UCSD-AML1 (cell line): ENCODE results near the gene AMPD1.

Experiments used
- DNase-seq: peaks from one replicate; lab custom pipeline; 2025; ENCODE audit not compliant: unreplicated experiment; lab: John Stamatoyannopoulos, UW

AMPD1 gene

DNA sequence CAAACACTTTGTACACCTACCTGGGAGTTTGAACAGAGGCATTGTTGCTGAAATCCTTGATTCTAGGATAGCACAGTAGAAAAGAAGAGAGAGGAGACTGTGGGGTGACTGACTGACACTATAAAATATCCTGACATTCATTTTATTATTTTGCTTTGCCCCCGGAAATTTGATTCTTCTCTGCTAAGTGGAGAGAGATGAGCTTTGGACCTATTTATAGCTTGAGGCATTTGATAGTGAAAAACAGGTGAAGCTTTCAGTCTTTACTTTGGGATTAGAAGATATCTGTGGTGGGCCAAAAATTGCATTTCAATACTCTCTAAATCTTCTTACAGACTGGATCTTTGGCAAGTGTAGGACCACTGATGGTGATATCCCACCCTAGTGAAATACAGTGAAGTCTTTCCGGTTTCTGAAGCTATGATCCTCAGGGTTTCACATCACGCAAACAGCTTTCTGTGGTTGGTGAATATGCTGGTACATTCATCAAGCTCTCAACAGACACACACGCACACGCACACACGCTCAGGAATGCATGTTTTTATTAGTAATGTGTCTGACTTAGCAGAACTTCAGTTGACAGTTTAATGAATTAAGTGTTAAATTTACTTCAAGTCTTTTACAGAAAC lies at the start of gene AMPD1:
Gene AMPD1, minus strand, starts transcription at position 117 of the 629 bp plus-strand sequence. Its CDS starts 75 bp downstream, at position 42.
- no peak for DNase-seq

DNA sequence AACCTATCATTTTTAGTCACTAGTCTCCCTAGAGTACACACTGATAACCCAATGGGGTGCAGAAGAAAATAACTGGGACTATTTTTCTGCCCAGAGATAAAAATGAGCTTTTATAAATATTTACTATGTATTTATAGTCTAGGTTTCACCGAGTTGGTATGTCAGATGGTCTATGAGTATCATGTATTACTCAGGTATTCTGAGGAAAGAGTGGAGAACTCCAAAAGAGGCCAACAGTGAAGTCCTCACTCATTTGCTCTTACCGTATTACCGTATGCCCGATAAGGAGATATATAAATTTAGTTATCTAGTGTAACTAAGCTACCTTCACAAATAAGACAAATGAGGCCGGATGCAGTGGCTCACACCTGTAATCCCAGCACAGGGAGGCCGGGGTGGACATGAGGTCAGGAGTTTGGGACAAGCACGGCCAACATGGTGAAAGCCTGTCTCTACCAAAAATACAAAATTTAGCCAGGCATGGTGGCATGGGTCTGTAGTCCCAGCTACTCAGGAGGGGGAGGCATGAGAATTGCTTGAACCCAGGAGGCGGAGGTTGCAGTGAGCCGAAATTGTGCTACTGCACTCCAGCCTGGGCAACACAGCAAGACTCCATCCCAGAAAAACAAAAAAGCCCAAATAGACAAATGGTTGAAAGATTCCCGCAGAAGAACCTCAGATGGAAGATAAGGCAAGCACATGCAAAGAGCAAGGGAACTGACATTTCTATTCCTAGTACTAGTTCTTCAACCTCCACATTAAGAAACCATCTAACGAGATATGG lies 46.8 kb upstream of the AMPD1 start:
- no peak for DNase-seq

DNA sequence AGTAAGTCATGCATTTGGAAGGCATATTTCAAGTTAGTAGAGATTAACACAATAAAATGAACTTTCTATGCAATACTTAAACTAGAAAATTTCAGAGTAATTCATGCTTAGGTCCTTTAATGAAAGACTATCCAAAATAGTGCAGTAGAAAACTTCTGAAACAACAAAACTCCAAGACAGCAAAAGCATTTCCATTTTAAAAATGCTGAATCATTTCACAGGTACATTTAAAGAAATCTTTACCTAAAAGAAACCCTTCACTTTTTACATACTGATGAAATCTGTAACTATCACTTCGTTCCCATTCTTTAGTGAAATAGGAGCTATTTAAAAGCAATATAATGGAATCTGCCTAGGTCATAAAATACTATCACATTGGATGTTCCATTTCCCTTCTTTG lies 45.0 kb upstream of the AMPD1 start:
- no peak for DNase-seq

GRCh38 chr1:114737314-114737849 lies 42.0 kb upstream of the AMPD1 start:
- no peak for DNase-seq

DNA sequence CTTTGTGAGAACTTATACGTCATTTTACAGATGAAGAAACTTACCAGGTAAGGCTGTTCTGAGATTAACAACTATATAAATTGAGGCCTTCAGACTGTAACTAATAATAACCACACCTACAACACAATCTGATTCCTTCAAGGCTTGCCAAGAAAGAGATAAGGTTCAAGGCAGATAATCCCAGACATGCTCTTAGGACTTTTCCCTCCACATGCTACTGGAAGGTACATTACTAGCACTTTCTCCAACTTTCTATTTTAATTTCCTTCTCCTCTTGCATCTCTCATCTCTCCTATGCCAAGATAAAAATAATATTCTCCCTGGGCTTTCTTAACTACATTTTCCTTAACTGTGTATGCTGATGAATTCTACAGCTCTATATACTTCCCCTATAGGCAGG lies 40.1 kb upstream of the AMPD1 start:
- no peak for DNase-seq

DNA sequence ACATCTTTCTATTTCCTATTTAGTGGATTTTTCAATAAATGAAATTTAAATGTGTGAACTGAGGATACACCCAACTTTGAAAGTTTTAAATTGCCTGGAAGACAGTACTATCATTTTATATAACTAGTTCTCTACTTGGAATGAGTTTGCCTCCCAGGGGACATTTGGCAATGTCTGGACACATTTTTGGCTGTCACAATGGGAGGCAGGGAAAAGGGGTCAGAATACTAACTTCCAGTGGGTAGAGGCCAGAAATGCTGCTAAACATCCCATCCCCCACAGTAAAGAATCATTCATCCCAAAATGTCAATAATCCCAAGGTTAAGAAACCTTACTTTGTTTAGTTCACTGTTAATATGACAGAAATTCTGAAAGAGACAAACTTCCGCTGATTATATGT lies 34.4 kb upstream of the AMPD1 start:
- DNase-seq: no peak

DNA sequence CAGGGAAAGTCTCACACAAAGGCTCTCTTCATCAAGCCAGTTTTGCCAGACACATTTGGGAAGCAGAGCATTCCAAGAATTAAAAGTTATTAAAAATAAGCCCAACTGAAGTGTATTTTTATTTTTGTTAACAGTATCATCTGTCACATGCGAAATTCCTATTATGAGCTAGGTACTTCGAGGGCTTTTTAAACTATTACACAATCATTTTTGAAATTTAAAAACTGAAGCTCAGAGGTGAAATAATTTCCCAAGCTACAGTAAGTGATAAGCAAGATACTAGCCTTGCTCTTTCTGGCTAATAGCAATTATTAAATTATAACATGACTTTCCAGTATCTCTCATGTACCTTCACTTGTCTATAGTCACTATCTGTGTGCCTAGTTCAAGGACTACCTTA lies 33.2 kb upstream of the AMPD1 start:
- no peak for DNase-seq

DNA sequence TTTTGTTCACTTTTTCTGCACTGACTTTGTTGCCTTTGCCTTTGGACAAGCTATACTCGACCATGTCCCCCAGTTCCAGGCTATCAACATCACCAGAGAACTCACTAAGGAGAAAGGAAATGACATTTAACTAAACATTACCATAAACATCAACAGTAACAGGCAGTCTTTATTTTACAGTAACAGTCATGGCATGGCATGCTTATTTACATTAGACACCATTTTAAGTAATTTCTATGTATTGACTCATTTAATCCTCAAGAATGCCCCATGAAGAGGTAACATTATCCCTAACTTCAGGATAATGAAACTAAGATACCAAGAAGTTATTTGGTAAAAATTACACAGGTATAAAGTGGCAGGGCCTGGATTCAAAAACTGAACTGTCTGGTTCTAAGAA lies 29.9 kb upstream of the AMPD1 start:
- no peak for DNase-seq

GRCh38 chr1:114723915-114724314 lies 28.6 kb upstream of the AMPD1 start:
- no peak for DNase-seq

DNA sequence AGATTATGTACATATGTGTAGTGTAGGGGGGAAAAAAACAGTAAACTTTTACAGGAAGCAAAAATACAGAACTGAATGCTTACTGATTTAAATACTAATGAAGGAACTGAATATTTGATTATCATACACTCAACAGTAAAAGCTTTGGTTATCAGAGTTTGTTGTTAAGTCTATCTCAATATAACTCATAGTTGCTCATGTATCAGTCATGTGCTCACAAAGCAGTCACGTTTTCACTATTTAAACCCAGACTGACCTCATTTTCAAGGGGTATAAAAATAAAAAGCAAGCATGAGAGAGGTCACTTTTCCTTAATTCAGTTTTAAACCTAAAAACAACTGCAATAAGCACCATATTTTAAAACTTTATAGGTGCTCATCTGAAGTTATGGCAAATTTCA lies 28.1 kb upstream of the AMPD1 start:
- no peak for DNase-seq

- no peak for DNase-seq
Observed at GRCh38 chr1:114720492-114720891, 25.1 kb upstream of the AMPD1 start.

- no peak for DNase-seq
Observed at GRCh38 chr1:114719424-114719787, 24.1 kb upstream of the AMPD1 start.

DNA sequence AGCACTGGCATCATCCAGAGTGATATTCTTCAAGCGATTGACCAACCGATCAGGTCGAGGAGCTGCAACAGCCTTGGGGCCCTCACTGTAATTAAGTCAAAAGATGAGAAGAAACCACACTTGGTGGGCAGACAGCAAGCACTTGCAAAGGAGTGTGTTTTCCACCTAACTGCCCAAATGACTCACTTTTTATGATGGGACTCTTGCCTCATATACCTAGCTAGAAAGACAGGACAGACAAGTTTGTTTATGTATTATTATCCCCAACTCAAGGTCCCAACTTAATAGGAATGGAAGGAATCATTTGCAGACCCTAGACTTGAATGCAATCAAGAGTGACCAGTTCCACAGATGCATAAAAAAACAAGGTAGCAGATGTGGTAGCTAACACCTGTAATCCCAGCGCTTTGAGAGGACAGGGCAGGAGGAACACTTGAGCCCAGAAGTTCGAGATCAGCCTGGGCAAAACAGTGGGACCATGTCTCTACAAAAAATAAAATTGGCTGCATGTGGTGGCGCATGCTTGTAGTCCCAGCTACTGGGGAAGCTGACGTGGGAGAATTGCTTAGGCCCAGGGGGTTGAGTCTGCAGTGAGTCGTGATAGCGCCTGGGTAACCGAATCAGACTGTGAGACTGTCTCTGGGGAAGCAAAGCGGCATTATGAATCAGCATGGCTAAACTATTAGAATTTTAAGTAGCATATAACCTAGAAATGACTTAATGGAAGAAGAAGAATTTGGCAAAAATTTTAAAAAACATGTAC lies 23.5 kb upstream of the AMPD1 start:
- no peak for DNase-seq

DNA sequence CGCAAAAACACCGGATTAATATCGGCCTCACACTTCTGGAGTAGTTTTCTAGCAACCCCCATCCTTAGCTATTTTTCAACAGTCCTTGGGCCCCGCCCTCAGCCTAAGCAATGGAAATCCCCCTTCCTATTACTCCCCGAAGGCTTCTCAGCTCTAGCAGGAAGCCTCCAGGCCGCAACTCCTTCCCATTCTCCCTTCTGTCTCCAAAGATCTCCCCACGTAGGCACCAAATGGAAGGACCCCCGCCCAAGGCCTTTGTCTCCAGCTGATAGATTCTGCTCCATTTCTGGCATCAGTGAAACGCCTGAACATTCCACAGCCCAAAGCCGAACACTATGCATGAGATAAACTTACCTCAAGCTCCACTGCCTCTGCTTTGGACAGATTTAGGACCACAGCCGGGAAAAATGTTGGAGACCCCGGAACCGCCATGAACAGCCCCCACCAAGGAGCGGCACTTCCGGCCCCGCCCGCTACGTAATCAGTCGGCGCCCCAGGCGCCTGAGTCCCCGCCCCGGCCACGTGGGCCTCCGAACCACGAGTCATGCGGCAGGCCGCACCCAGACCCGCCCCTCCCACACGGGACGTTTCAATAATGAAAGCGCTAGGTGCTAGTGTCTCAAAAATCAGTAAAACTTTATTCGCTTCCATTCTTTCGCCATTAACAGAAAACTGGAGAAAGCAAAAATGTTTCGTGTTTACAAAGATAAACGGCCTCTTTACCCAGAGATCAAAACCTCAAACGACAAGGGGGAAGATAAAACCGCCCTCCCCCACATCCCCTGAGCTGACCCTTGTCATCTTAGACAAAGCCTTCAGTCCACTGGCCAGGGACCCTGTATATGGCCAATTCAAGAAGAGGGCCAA lies 21.2 kb upstream of the AMPD1 start, which contains the start of gene NRAS:
Gene NRAS, minus strand, starts transcription at position 468 of the 867 bp plus-strand sequence. CDS start 611 bp downstream, outside the sequence.
- peak; percentile 92 for DNase-seq

DNA sequence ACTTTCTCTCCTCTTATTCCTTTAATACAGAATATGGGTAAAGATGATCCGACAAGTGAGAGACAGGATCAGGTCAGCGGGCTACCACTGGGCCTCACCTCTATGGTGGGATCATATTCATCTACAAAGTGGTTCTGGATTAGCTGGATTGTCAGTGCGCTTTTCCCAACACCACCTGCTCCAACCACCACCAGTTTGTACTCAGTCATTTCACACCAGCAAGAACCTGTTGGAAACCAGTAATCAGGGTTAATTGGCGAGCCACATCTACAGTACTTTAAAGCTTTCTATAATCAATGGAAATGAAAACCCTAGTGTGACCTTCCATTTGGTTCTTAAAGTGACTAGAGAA lies 20.6 kb upstream of the AMPD1 start:
- DNase-seq: no peak

DNA sequence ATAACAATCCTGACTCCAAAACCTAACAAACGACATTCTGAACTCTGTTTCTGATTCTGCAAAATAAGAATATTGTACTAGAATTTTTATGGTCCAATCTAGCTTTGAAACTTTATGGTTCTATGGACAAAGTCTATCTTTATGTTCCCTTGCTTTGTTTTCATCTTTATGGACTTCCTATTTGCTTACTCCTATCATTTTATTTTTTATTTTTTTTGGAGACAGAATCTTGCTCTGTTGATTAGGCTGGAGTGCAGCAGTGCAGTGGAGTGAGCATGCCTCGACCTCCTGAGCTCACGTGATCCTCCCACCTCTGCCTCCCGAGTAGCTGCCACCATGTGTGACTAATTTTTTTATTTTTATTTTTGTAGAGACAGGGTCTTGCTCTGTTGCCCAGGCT lies 17.6 kb upstream of the AMPD1 start:
- no peak for DNase-seq

- DNase-seq: no peak
Observed at GRCh38 chr1:114710360-114710759, 15.0 kb upstream of the AMPD1 start.

- DNase-seq: no peak
Observed at GRCh38 chr1:114707604-114708003, 12.3 kb upstream of the AMPD1 start.

- DNase-seq: no peak
Observed at GRCh38 chr1:114703242-114703641, 7.9 kb upstream of the AMPD1 start.

DNA sequence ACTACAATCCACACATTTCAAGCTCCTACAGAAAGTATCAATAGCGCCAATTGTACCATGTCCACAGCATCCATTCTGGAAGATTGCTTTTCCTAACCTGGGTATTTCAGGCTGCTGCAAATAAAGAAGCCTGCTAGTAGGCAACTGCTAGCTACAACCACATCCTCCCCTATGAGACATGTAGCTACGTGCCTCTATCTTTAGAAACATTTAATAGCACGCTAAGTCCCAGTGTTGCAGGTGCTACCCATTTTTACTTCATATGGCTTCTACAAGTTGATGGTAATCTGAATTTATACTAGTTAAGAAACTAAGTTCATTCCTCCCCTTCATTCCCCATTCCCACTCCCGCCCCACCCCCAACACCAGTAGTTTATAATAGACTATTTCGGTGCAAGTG lies 7.4 kb upstream of the AMPD1 start:
- DNase-seq: no peak

DNA sequence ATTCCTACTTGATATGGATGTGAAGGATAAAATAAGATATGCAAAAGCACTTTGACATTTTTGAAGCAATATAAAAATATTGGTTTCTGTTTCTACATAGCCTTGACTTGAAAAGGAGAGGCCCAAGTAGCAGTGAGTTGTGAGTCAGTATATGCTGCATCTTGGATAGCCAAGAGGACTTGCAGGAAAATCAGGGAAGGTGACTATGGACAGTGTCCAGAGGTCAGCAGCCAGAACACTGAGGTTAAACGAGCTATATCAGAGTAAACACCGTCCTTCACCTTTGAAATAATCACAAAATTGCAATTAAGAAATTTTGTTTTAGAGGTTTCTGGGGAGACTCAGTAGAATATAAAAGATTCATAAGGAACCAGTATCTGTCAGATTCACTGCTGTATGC lies 6.6 kb upstream of the AMPD1 start:
- DNase-seq: no peak
